Measurements from ENCODE around the gene PDGFC.

Gene PDGFC

GRCh38 chr4:156778606-156779005, 193.0 kb downstream of the PDGFC start:
- DNase-seq = no peak

GRCh38 chr4:156778093-156778492, 193.5 kb downstream of the PDGFC start:
- no peak for DNase-seq

DNA sequence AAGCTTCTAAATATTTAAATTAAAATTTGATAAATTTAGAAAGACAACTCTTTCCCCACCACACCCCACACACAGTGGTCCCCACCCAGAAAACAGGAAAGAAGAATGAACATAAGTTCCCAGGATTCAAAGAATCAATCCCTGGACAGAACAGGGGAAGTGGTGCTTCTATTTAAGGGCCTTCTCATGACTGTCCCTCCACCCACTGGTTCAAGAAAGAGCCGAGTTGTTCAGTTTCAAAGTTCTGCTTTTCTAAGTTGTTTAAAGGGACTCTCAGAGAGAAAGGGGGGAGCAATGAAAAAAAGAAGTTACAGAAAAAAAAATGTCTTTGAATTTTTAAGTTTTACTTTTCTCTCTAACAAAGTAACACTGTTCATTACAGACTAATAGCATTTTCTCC, 195.8 kb downstream of the PDGFC start:
- DNase-seq = no peak

GRCh38 chr4:156774422-156774821, 197.2 kb downstream of the PDGFC start:
- no peak for DNase-seq

- DNase-seq = no peak
Observed at GRCh38 chr4:156773648-156774357, 197.8 kb downstream of the PDGFC start.

- no peak for DNase-seq
Observed at GRCh38 chr4:156771171-156771837, 200.3 kb downstream of the PDGFC start.

DNA sequence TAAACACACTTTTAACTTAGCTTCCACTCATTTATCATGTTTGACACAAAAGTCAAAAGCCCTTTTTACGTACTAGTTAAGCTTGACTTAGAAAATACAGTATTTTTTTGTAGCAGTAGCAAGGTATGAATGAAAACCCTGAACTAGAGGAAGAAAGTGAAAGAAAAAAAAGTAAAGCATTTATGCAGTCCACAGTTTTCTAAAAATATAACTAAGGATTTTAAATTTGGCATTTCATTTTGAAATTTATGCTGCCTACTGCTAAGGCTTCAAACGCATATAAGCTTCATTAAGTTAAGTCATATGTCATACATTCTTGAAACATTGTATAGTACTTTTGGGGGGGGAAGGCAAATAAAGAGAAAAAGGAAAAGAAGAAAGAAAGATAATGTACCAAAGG, 201.5 kb downstream of the PDGFC start:
- no peak for DNase-seq

GRCh38 chr4:156767911-156768415, 203.6 kb downstream of the PDGFC start:
- no peak for DNase-seq

DNA sequence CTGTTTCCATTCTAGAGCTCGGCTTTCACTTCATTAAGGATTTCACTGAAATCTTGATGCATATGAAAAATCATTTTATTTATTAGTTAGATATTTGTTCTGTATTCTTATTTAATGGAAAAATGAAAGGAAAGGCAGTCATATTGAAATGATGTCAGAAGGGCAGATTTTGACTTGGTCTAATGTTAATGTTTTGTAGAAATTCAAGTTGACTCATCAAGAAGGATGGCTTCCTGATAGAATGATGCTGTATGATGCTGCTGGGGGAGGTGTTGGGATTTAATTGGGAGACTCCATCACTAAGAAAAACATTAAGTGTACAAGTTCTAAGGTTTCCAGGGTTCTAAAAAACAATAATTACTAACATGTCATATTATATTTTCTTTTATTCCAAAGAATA, 204.8 kb downstream of the PDGFC start:
- no peak for DNase-seq

DNA sequence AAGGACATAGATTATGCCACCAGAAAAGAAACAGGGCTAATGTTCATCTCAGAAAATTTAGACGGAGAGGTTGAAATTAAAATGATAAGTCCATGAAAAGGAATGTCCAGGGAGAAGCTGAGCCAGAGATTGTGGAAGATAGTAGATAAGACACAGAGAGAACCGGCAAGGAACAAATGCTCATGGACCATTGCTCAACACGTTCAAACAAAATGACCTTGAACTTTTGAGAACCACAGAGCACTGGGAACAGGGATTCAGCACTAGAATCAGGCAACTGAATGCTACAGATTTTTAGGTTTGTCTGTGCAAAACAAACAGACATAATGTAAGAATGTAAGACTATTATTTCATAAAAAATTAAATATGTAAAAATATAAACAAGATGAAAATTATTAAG, 206.3 kb downstream of the PDGFC start:
- DNase-seq = no peak

DNA sequence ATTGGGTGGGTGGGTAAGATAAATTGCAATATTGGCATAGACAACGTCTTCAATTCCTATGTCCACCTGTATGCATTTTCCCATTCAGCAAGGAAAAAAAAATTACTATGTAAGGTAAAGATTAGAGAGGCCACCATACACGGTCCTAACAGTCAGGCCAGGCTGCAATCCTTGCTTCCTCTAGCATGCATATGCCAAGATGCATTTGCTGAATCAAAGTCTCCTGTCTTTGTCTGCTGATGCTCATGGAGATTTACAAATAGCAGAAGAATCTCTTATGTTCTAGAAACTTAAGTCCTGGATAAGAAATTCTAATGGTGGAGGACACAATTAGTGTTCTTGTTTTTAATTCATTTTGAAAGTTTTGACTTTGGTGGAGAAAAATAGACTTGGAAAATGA, 206.8 kb downstream of the PDGFC start:
- no peak for DNase-seq

DNA sequence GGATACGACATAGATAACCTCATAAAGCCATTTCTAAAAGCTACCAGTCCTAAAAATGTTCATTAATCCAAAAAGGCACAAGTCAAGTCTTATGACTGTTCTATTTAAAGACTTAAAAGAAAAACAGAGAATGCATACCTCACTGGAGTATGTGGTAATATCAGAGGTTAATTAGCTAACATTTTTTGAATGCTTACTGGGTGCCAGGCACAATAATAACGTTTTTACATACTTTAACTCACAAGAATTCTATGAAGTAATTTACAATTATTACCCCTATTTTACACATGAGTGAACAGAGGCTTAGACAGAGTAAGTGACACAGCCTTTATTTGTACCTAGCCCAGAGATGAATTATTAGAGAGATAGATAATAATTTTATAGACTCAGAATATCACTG, 207.5 kb downstream of the PDGFC start:
- no peak for DNase-seq

DNA sequence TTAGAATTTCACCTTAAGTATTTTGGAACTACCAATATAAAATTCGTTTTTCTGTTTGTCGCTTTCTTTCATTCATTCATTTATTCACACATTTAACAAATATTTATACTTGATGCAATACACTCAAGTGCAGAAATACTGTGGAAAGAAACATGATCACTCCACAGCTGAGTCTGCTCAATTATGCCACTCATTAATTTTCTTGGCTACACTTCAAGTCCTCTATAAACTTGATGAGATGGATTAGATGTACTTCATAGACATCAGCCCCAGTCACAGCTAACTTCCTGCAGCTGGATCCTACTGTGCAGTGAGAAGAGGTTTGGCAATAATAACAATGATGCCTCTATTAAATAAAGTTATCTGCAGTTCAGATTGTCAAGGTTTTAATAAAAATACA, 208.1 kb downstream of the PDGFC start:
- no peak for DNase-seq

DNA sequence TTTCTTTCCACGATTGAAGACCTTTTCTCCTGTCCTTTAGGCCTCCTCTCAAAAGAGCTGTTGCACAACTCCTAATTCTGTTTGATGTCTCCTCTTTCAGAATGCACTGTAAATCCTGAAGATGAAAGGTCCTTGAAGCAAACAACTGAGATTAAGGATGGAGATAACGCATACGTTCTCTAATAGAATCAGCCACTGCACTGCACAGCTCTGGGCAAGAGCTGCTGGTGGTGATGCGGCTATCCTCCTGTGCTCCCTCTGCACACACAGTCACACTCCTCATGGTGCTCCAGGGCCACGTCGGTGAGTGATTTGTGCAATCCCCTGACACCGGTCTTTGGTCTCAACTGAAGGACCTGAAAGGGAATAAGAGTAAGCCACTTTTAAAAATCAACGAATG, 208.7 kb downstream of the PDGFC start:
- no peak for DNase-seq

DNA sequence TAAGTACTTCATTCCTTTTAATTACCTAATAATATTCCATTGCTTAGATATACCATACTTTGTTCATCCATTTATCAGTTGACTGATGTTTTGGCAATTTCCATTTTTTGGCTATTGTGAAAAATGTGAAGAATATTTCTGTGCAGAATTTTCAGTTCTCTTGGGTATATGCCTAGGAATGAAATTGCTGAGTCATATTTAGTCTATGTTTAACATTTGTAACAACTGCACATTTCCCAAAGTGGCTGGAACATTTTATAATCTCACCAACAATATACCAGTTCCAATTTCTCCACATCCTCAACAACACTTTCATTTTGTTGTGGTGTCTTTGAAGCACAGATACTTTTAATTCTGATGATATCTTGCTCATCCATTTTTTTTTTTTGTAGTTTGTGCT, 215.5 kb downstream of the PDGFC start:
- no peak for DNase-seq

DNA sequence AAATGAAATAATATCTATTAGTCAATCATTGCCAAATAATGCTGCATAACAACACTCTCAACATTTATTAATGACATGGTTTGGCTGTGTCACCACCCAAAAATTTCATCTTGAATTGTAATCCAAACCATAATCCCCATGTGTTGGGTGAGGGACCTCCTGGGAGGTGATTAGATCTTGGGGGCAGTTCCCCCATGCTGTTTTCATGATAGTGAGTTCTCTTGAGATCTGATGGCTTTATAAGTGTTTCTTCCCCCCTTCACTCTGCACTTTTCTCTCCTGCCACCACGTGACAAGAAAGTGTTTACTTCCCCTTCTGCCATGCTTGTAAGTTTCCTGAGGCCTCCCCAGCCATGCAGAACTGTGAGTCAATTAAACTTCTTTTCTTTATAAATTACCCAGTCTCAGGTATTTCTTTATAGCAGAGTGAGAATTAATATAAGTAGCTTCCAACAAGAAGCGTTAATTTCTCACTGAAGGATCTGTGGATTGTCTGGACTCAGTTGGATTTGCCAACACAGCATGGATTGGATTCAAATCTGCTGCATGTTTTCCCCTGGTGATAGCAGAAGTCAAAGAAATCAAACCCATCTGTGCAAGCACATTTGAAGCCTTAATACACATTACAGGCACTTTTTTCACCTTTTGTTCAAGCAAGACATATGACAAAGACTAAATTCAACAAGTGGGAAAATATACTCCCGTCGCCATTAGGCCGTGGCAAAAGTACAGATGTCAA, 216.6 kb downstream of the PDGFC start:
- DNase-seq = no peak

GRCh38 chr4:156751486-156751885, 220.1 kb downstream of the PDGFC start:
- DNase-seq = no peak

DNA sequence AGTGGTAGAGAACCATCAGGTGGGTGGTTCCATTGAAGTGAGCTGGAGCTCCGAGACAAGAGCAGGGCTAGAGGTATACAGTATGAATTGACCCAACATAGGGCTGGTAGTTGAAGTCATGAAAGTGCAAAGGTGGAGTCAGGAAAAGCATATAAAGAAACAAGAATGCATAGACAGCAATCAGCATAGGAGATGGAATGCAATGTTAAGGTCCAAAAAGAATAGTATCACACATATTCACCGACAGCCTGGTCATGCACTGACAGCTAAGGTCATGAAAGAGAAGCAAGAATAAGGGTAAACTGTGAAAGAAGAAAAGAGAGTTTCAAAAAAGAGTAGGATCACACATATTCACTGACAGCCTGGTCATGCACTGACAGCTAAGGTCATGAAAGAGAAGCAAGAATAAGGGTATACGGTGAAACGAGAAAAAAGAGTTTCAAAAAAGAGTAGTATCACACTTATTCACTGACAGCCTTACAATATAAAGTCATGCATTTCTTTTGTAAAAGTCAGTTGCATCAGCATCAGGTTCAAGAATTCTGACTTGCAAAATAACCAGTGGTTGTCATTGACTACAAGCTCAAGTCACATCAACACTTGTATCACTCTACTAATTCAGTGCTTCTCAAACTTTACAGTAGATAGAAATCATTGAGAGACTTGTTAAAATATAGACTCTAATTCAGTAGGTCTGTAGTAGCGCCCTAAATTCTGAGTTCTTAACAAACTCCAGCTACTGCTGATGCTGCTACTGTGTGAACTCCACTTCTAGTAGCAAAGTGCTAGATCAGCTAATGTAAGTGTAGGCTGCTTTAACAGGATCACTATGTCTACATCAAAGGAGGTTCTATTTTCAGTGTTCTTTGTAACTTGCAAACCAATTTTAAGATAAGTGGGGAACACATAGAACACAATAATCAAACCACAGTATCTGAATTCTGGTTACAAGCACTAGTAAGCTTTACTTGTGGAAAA, 221.9 kb downstream of the PDGFC start:
- no peak for DNase-seq

DNA sequence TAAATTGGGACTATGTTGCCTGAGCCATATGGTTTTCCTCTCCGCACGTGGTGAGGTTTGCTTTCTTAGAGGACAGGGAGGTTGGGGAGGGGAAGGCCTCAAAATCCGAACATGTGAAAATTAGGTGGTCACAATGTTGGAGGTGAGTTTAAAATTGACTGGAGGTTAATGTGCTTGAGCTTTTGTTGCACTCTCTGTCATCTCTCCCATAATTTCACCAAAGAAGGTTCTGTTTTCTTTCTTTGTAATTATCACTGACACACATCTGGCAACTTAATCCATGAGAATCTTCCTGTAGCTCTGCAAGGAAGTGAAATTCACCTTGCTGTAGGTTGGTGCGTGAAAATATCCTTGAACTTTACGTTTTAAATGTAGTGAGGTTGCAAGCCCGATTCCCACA, 225.5 kb downstream of the PDGFC start:
- no peak for DNase-seq

DNA sequence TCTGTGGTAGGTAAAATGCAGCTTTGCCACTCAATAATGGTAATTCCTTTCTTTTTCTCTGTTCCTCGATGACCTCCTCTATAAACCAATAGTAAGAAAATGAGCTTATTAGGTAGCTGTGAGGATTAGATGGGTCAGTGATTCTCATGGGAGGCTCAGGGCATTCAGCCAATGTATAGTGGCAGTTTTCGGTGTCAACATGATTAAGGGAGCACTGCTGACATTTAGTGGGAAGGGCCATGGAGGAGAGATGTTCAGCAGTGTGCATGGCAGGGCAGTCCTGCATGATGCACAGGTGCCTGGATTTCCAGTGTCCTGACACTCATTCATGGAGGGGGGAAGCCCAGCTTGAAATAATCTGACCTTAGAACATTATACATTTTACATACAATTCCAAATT, 232.8 kb downstream of the PDGFC start:
- DNase-seq = no peak

GRCh38 chr4:156734965-156735895, 236.4 kb downstream of the PDGFC start:
- DNase-seq = no peak

DNA sequence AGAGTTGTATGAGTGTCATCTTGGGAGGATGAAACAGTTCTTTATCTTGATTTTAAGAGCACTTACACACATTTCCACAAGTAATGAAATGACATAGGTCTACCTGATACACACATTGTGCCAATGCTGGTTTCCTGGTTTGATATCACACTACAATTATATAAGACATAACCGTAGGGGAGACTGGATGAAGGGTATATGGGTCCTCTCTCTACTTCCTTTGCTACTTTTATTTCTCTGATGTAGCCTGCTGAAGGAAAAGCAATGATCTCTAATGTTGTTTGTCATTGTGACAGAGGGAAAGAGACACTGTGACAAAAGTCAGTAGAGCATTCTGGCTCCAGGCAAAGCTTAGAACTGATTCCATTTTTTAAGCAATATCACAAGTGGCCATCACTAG, 238.0 kb downstream of the PDGFC start:
- no peak for DNase-seq

Data from activated naive CD4-positive, alpha-beta T cell treated with anti-CD3 and anti-CD28 coated beads, Interleukin-2, amount 50 U/mL, for 16 hours (primary cell).